H1 (cell line): Measurements from ENCODE around the gene CALML4. TPM values are rescaled to one million over a fixed set of nuclear protein-coding genes. Genes with fewer than 3 reads are reported as not detected.

Source experiments
- CTCF ChIA-PET: fragments of 300-600 bp; sonication (Branson Sonifier 250); formaldehyde crosslinking; loops from one replicate; lab custom pipeline; 2021; ENCODE audit not compliant: partially characterized antibody; lab: Charles Lee
- POLR2A ChIA-PET: fragments of 300-600 bp; sonication (Branson Sonifier 250); formaldehyde crosslinking; loops from one replicate; lab custom pipeline; 2021; ENCODE audit warnings: inconsistent platforms; ENCODE audit not compliant: partially characterized antibody; lab: Charles Lee
- DNase-seq, 2 experiments: peaks; one replicate each; pipeline versions ENCODE4 v3.0.0 to v3.0.0-alpha.2; 2010 to 2022; ENCODE audit warnings: low spot score in 2 of 2, low read depth in 1 of 2, mixed read lengths in 1 of 2
- FAIRE-seq: peaks from 2 replicates; lab custom pipeline; 2011; peaks lifted over from hg19 to GRCh38; lab: Jason Lieb, UNC
- H2AFZ ChIP-seq: 2 replicates; pipeline ENCODE4 v1.8.1; 2012; ENCODE audit warnings: low read length, inconsistent platforms
- H2AK5ac ChIP-seq: 2 replicates; pipeline ENCODE4 v1.6.1; 2013; ENCODE audit warnings: low read depth, low read length
- H2BK120ac ChIP-seq: replicated peaks from 2 replicates; pipeline ENCODE3; 2013; ENCODE audit warnings: low read depth, low read length, inconsistent platforms
- H2BK12ac ChIP-seq: 2 replicates; pipeline ENCODE4 v1.6.1; 2013; ENCODE audit warnings: low read depth, low read length
- H2BK15ac ChIP-seq: 2 replicates; pipeline ENCODE4 v1.6.1; 2013; ENCODE audit warnings: low read length
- H2BK20ac ChIP-seq: 2 replicates; pipeline ENCODE4 v1.6.1; 2013; ENCODE audit warnings: low read length
- H2BK5ac ChIP-seq: 2 replicates; pipeline ENCODE4 v1.6.1; 2013; ENCODE audit warnings: low read depth, low read length
- H3K14ac ChIP-seq: 2 replicates; pipeline ENCODE4 v1.6.1; 2013; ENCODE audit warnings: inconsistent platforms; ENCODE audit not compliant: insufficient read length
- H3K18ac ChIP-seq: 2 replicates; pipeline ENCODE4 v1.6.1; 2013; ENCODE audit warnings: low read length; ENCODE audit errors: extremely low read depth
- H3K23ac ChIP-seq: 2 replicates; pipeline ENCODE4 v1.6.1; 2013; ENCODE audit warnings: inconsistent platforms; ENCODE audit not compliant: insufficient read length
- H3K23me2 ChIP-seq: 2 replicates; pipeline ENCODE4 v1.6.1; 2013; ENCODE audit warnings: low read depth, low read length
- H3K27ac ChIP-seq: 2 replicates; pipeline ENCODE4 v1.6.1; 2011; ENCODE audit warnings: low read depth, low read length, inconsistent platforms
- H3K27me3 ChIP-seq, 4 experiments: replicated peaks in 1 of 4; 1 replicate in 1 of 4; 2 replicates in 3 of 4; pipeline versions ENCODE4 v1.6.1 to v1.8.1; 2011 to 2013; ENCODE audit warnings: low read length in 3 of 4, mild to moderate bottlenecking in 3 of 4, inconsistent platforms in 2 of 4, mixed read lengths in 2 of 4, moderate library complexity in 1 of 4; ENCODE audit not compliant: control insufficient read depth in 3 of 4, insufficient read depth in 3 of 4; ENCODE audit errors: extremely low read depth in 1 of 4
- H3K36me3 ChIP-seq, 4 experiments: 2 replicates each; pipeline versions ENCODE4 v1.6.1 to v1.8.1; 2011 to 2013; ENCODE audit warnings: mild to moderate bottlenecking in 4 of 4, low read length in 3 of 4, moderate library complexity in 2 of 4, control low read depth in 1 of 4, inconsistent platforms in 1 of 4; ENCODE audit not compliant: insufficient read depth in 4 of 4, control insufficient read depth in 2 of 4
- H3K4ac ChIP-seq: replicated peaks from 2 replicates; pipeline ENCODE3; 2013; ENCODE audit warnings: low read length, low read depth, mixed read lengths, inconsistent platforms; ENCODE audit not compliant: insufficient read length
- H3K4me1 ChIP-seq, 4 experiments: replicated peaks in 1 of 4; 1 replicate in 1 of 4; 2 replicates in 3 of 4; pipeline versions ENCODE4 v1.6.1 to v1.8.1; 2011 to 2013; ENCODE audit warnings: low read length in 3 of 4, inconsistent platforms in 2 of 4, mixed read lengths in 1 of 4; ENCODE audit not compliant: insufficient read depth in 4 of 4, control insufficient read depth in 3 of 4
- H3K4me2 ChIP-seq, 2 experiments: 2 replicates each; pipeline versions ENCODE4 v1.6.1 to v1.8.1; 2011 to 2013; ENCODE audit warnings: low read depth in 2 of 2, low read length in 2 of 2, control low read depth in 1 of 2, inconsistent platforms in 1 of 2, mild to moderate bottlenecking in 1 of 2; ENCODE audit not compliant: insufficient read depth in 1 of 2
- H3K4me3 ChIP-seq, 4 experiments: fragments of 200-600, 300-600 bp in 1 of 4; sonication (generic), shearing (Covaris generic), sonication (Bioruptor Twin) in 1 of 4; 2 replicates each; pipeline versions ENCODE4 v1.5.1 to v1.8.1; 2011 to 2016; ENCODE audit warnings: low read length in 4 of 4, low read depth in 3 of 4, control low read depth in 2 of 4, inconsistent platforms in 2 of 4, mild to moderate bottlenecking in 2 of 4, mixed read lengths in 1 of 4, moderate library complexity in 1 of 4; ENCODE audit not compliant: insufficient read depth in 2 of 4; ENCODE audit errors: extremely low read depth in 1 of 4
- H3K56ac ChIP-seq: replicated peaks from 2 replicates; pipeline ENCODE3; 2013; ENCODE audit warnings: low read depth, mild to moderate bottlenecking, mixed read lengths, low read length, inconsistent platforms; ENCODE audit not compliant: insufficient read length
- H3K79me1 ChIP-seq: 2 replicates; pipeline ENCODE4 v1.6.1; 2013; ENCODE audit warnings: low read depth, low read length, control low read depth
- H3K79me2 ChIP-seq, 2 experiments: 2 replicates each; pipeline versions ENCODE4 v1.6.1 to v1.8.1; 2012 to 2013; ENCODE audit warnings: low read length in 2 of 2, mild to moderate bottlenecking in 2 of 2, inconsistent platforms in 1 of 2; ENCODE audit not compliant: insufficient read depth in 2 of 2, control insufficient read depth in 1 of 2
- H3K9ac ChIP-seq, 4 experiments: replicated peaks in 1 of 4; 1 replicate in 1 of 4; 2 replicates in 3 of 4; pipeline versions ENCODE4 v1.6.1 to v1.8.1; 2011 to 2013; ENCODE audit warnings: low read depth in 3 of 4, low read length in 3 of 4, control low read depth in 2 of 4, mild to moderate bottlenecking in 2 of 4, moderate library complexity in 2 of 4, inconsistent platforms in 1 of 4; ENCODE audit errors: extremely low read depth in 1 of 4
- H3K9me3 ChIP-seq, 2 experiments: 2 replicates each; pipeline versions ENCODE4 v1.6.1 to v1.8.1; 2012 to 2013; ENCODE audit warnings: mild to moderate bottlenecking in 2 of 2, moderate library complexity in 2 of 2, control low read depth in 1 of 2, inconsistent platforms in 1 of 2, low read depth in 1 of 2, low read length in 1 of 2, mixed read lengths in 1 of 2; ENCODE audit not compliant: insufficient read depth in 2 of 2
- H4K20me1 ChIP-seq, 2 experiments: replicated peaks in 1 of 2; 2 replicates each; pipeline versions ENCODE3 to v1.8.1; 2011 to 2013; ENCODE audit warnings: inconsistent platforms in 2 of 2, low read length in 2 of 2, mild to moderate bottlenecking in 1 of 2; ENCODE audit not compliant: insufficient read depth in 2 of 2, control insufficient read depth in 1 of 2
- H4K5ac ChIP-seq: 2 replicates; pipeline ENCODE4 v1.6.1; 2013; ENCODE audit warnings: low read length, low read depth, mixed read lengths, inconsistent platforms; ENCODE audit not compliant: insufficient read length
- H4K8ac ChIP-seq: 2 replicates; pipeline ENCODE4 v1.8.0; 2013; ENCODE audit warnings: mild to moderate bottlenecking, moderate library complexity, low read length, inconsistent platforms; ENCODE audit not compliant: insufficient read depth; ENCODE audit errors: extremely low read depth
- H4K91ac ChIP-seq: replicated peaks from 2 replicates; pipeline ENCODE3; 2013; ENCODE audit warnings: low read length, mixed read lengths, inconsistent platforms; ENCODE audit not compliant: insufficient read length
- CTCF ChIP-seq, 3 experiments: IDR thresholded peaks; 1 replicate in 2 of 3; 2 replicates in 1 of 3; pipeline versions ENCODE4 v1.5.1 to v1.6.1; 2011; ENCODE audit warnings: low read length in 3 of 3, mild to moderate bottlenecking in 3 of 3, inconsistent platforms in 2 of 3, low read depth in 1 of 3, moderate library complexity in 1 of 3; ENCODE audit not compliant: insufficient read depth in 1 of 3; ENCODE audit errors: control extremely low read depth in 1 of 3
- PHF8 ChIP-seq: fragments of 200-600 bp; sonication (generic); conservative IDR thresholded peaks from 2 replicates; pipeline ENCODE4 v1.7.1; 2012; ENCODE audit warnings: low read depth, mild to moderate bottlenecking, inconsistent platforms, low read length, moderate library complexity
- POLR2AphosphoS5 ChIP-seq: IDR thresholded peaks from 2 replicates; pipeline ENCODE4 v1.6.1; 2011; ENCODE audit warnings: low read depth, low read length
- SIN3A ChIP-seq, 2 experiments: IDR thresholded peaks in 1 of 2; conservative IDR thresholded peaks in 1 of 2; 2 replicates each; pipeline ENCODE4 v1.6.1; 2011 to 2012; ENCODE audit warnings: low read length in 2 of 2, improper control_type of control experiment in 1 of 2, low read depth in 1 of 2, mild to moderate bottlenecking in 1 of 2
- SRF ChIP-seq: IDR thresholded peaks from 2 replicates; pipeline ENCODE4 v1.6.1; 2011; ENCODE audit warnings: mild to moderate bottlenecking, low read depth, low read length, moderate library complexity
- TBP ChIP-seq: IDR thresholded peaks from 2 replicates; pipeline ENCODE4 v1.6.1; 2011; ENCODE audit warnings: low read depth, low read length, improper control_type of control experiment
- TCF12 ChIP-seq: IDR thresholded peaks from 2 replicates; pipeline ENCODE4 v1.6.1; 2011; ENCODE audit warnings: low read depth, mild to moderate bottlenecking, low read length
- YY1 ChIP-seq: IDR thresholded peaks from 2 replicates; pipeline ENCODE4 v1.6.1; 2011; ENCODE audit warnings: low read depth, mild to moderate bottlenecking, low read length
- WGBS, 2 experiments: shearing (Covaris generic) in 1 of 2; methylation state at CpG; one replicate each; pipeline versions ENCODE4 v1.1.6 to v1.1.7; 2013 to 2015; ENCODE audit warnings: low lambda C conversion rate in 2 of 2, mixed read lengths in 2 of 2, inconsistent platforms in 1 of 2, low coverage in 1 of 2, missing lambda C conversion rate in 1 of 2; ENCODE audit not compliant: insufficient replicate concordance in 2 of 2, insufficient coverage in 1 of 2, insufficient read length in 1 of 2; ENCODE audit errors: extremely low coverage in 1 of 2, missing lambda C conversion rate in 1 of 2; 5-methylcytosine and 5-hydroxymethylcytosine counted together
- polyA plus RNA-seq, 7 experiments: library from polyadenylated mRNA; depleted of rRNA in 3 of 7; stranded (reverse) in 5 of 7; unstranded in 2 of 7; fragments of >200 nt in 5 of 7; fragments of 200-250 nt in 2 of 7; gene quantifications; 1 replicate in 5 of 7; 2 replicates in 1 of 7; 4 replicates in 1 of 7; pipeline versions ENCODE4 v1.2.1 to v1.2.3, GENCODE V29; 2011 to 2013; ENCODE audit warnings: missing spikeins in 2 of 7, mixed read lengths in 2 of 7
- total RNA-seq: library from RNA; stranded (reverse); fragmentation: NEBNext Ultra II Directional; extraction: Animal tissue kit (Norgen Biotek cat#: 25700); gene quantifications from 2 replicates; pipeline ENCODE4 v1.2.1, GENCODE V29; 2021
- TF ChIP-seq, protein P1 (sequence below): IDR thresholded peaks from 2 replicates; pipeline ENCODE4 v1.6.1; 2011; ENCODE audit warnings: low read length, improper control_type of control experiment
- TF ChIP-seq, protein P2 (sequence below): IDR thresholded peaks from 2 replicates; pipeline ENCODE4 v1.6.1; 2011; ENCODE audit warnings: low read depth, mild to moderate bottlenecking, low read length; ENCODE audit not compliant: insufficient read depth

The CALML4 gene
- total and polyA plus RNA-seq, 2 of the 8 experiments (the other 6 are each of a cell fraction or from before 2014, with no cell fraction given), result 3.8 to 12.5 TPM

GRCh38 chr15:68148039-68148438 is 57.1 kb downstream of the CALML4 start:
- POLR2A ChIA-PET, result no interaction called here
- no peak for FAIRE-seq
- TF ChIP-seq SIN3A (conservative IDR thresholded peaks at IDR 0.05 in 1 of 2, IDR thresholded peaks at IDR 0.05 in 1 of 2; ENCODE audit: low read depth in 1 of 2, low read length in 2 of 2), result no peak
- no peak for TF ChIP-seq PHF8
- no peak for TF ChIP-seq CTCF (IDR thresholded peaks at IDR 0.05; ENCODE audit: control extremely low read depth in 1 of 3, insufficient read depth in 1 of 3, low read depth in 1 of 3, low read length in 3 of 3)
- no peak for TF ChIP-seq SRF
- no peak for TF ChIP-seq TBP
- TF ChIP-seq, protein P1, sequence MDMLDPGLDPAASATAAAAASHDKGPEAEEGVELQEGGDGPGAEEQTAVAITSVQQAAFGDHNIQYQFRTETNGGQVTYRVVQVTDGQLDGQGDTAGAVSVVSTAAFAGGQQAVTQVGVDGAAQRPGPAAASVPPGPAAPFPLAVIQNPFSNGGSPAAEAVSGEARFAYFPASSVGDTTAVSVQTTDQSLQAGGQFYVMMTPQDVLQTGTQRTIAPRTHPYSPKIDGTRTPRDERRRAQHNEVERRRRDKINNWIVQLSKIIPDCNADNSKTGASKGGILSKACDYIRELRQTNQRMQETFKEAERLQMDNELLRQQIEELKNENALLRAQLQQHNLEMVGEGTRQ, result no peak
- TF ChIP-seq TCF12, result no peak
- TF ChIP-seq, protein P2, sequence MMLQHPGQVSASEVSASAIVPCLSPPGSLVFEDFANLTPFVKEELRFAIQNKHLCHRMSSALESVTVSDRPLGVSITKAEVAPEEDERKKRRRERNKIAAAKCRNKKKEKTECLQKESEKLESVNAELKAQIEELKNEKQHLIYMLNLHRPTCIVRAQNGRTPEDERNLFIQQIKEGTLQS, result no peak
- no peak for TF ChIP-seq YY1
- no peak for TF ChIP-seq POLR2AphosphoS5

More at GRCh38 chr15:68148039-68148438, 57.1 kb downstream of the CALML4 start:
- H3K4me3 ChIP-seq, result no peak overlapping the region
- no peak overlapping the region for H3K23ac ChIP-seq
- no peak overlapping the region for H3K4me2 ChIP-seq
- H2AFZ ChIP-seq, result no peak overlapping the region
- H3K4me1 ChIP-seq, result no peaks in the 10 kb centered on the region
- H3K56ac ChIP-seq, result no peak overlapping the region
- H2BK12ac ChIP-seq, result no peak overlapping the region
- H3K14ac ChIP-seq, result no peak overlapping the region
- no peak overlapping the region for H4K5ac ChIP-seq
- no peaks in the 10 kb centered on the region for H3K23me2 ChIP-seq
- no peak overlapping the region; the same call in 1 of the 2 replicates for H2BK20ac ChIP-seq
- no peaks in the 10 kb centered on the region for H4K20me1 ChIP-seq
- H2AK5ac ChIP-seq, result no peak overlapping the region
- no peak overlapping the region for H3K18ac ChIP-seq
- no peak overlapping the region for H3K27ac ChIP-seq
- H3K79me2 ChIP-seq, result no peaks in the 10 kb centered on the region
- peaks cover 0 to 11% (median 2%) of the 10 kb centered on the region in 4 experiments; a peak in 3 of 8 replicates for H3K36me3 ChIP-seq
- H2BK15ac ChIP-seq, result no peak overlapping the region
- no peak overlapping the region for H2BK5ac ChIP-seq
- H2BK120ac ChIP-seq, result no peak overlapping the region
- CTCF ChIA-PET, result interaction anchor here (0.6 kb wide), 1 partner anchor 1791 kb away, joined by 3 read pairs; no protein-coding TSS in a partner anchor
- H3K4ac ChIP-seq, result no peak overlapping the region
- no peak for DNase-seq
- H4K8ac ChIP-seq, result no peak overlapping the region
- no peaks in the 10 kb centered on the region for H3K27me3 ChIP-seq
- no peak overlapping the region for H3K9ac ChIP-seq
- no peaks in the 10 kb centered on the region for H3K79me1 ChIP-seq
- no peak overlapping the region for H4K91ac ChIP-seq
- no peaks in the 10 kb centered on the region for H3K9me3 ChIP-seq
- WGBS, 2 experiments, result 95% methylated on average over 1 of the region's 1 CpG; no CpG with 5 or more reads in 1 of the 2 experiments
